Left hindlimb (tissue), 1 donor: ENCODE results near the gene SLC25A21.

Experiments used
- DNase-seq: peaks from one replicate; pipeline ENCODE4 v3.0.0-alpha.2; 2018

Gene SLC25A21

DNA sequence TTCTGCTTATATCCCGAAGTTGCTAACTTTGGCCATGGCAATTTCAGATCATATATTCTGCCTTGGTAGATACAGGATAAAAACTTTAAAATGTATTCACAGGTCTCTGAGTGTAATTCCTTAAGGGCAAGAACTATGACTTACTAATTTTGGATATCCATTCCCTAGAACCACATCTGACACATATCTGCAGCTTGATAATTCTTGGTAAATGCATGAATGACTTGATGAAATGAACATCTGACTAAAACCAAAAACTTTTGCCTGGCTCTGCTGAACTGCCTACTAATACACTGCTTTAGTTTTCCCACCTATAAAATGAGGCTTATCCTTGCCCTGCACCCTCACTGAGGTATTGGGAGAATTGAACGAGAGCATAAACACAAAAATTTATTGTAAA lies 32.2 kb downstream of the SLC25A21 start:
- DNase-seq = no peak

- DNase-seq = no peak
Measured at GRCh38 chr14:37139710-37140109, 32.7 kb downstream of the SLC25A21 start.

DNA sequence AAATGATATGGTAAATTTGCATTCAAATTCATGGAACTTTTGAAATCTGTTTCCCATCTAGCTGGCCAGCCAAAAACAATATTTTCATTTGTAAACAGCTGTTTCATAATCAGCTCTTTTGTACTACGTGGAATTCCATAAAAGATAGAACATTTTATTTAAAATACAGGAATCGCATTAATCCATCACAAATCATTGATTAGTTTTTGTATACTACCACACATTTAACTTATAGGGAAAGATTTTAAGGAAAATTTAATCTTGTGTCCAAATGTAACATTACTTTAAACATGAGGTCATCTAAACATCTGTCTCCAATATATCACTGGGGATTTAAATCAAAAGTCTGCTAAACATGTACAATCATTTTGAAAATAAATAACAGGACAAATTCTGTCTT lies 33.5 kb downstream of the SLC25A21 start:
- no peak for DNase-seq

DNA sequence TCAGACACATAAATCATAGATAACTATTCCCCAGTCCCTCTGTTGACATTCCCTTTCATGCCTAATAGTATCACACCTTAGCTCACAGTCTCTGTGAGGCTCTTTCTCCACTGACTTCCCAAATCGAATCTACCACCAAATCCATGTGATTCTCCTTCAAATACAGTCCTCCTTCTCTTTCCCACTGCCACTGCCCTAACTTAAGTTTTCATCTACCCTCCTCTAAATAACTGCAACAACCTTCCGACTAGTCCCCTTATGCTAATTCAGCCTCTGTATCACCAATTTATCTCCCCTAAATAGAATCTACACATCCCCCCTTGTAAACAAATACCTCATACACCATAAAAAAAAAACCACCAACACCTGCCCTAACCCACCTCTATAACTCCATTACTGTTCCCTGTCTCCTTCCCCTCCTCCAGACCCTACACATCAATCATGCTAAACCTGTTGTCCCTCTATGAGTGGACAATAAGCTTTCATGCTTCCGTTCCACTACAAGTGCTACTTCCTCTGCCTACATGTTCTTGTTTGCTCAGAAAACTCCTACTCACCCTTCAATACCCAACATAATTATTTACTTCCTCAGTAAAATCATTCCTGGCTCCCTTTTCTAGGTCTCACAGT lies 39.0 kb downstream of the SLC25A21 start:
- no peak for DNase-seq

- DNase-seq = no peak
Measured at GRCh38 chr14:37131205-37131604, 41.2 kb downstream of the SLC25A21 start.

GRCh38 chr14:37129047-37129446 lies 43.4 kb downstream of the SLC25A21 start:
- DNase-seq = no peak

DNA sequence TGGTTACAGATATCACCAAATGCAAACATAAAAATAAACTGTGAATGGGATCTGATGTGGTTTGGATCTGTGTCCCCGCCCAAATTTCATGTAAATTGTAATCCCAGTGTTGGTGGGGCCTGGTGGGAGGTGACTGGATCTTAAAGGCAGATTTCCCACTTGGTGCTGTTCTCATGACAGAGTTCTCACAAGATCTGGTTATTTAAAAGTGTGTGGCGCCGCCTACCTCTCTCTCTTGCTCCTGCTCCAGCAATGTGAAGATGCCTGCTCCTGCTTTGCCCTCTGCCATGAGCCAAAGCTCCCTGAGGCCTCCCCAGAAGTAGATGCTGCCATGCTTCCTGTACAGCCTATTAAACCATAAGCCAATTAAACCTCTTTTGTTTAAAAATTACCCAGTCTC lies 47.8 kb downstream of the SLC25A21 start:
- DNase-seq = no peak

DNA sequence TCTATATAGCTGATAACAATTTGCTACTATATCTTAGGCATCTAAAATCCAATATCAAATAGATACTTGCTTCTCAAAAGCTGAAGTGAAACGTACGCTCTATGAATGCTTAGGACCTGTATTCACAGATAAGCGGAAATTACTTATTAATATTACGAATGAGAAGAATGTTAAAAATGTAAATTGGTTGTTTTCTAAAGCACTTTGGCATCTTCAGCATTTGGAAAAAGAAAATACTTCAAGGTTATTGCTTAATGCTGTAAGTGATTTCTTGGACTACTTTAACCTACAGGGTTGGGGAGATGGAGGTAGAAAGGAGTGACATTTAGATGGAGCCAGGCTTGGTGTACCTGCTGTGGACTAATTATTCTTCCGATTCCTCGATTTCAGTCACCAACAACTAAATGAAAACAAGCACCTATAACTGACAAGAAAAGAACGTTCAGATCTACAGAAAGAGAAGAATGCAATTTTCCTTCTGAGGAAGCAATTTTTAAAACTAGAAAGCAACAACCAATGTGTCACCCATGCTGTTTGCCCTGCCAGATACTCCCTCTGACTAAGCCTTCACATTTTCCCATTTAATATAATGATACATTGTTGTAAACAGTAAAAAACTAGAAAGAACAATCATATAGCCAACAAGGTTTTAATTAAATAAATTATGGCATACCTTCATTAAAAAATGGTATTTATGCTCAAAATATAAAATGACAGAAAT lies 49.3 kb downstream of the SLC25A21 start:
- DNase-seq = no peak

DNA sequence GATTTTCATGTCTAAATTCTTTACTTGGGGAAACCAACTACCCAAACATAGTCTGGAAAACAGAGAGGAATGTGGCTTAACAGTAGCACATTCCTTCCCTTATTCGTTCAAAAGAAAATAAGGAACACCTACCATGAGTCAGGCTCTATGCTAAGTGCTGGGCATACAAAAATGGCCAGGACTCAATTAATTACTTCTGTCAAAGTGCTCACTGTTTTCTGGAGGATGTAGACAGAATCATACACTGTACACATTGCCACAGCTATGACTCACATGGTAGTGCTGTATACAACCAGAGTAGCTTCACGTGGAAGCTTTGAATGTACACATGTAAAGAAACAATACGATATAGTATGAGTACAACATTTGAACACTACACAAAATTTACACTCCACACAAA lies 50.1 kb downstream of the SLC25A21 start:
- DNase-seq = no peak

DNA sequence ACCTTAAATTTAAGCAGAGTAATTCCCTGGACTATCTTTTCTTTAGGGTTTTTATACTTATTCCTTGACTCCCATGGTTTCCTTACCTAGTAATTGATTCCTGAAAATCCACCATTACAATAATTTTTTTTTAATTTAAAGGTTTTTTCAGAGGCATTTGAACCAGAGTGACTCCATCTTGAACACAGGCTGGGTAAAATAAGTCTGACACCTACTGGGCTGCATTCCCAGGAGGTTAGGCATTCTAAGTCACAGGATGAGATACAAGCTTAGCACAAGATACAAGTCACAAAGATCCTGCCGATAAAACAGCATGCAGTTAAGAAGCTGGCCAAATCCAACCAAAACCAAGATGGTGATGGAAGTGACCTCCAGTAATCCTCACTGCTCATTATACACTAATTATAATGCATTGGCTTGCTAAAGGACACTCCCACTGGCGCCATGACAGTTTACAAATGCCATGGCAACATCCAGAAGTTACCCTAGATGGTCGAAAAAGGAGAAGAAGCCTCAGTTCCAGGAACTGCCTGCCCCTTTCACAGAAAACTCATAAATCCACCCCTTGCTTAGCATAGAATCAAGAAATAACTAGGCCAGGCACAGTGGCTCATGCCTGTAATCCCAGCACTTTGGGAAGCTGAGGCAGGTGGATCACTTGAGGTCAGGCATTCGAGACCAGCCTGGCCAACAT lies 53.6 kb downstream of the SLC25A21 start:
- DNase-seq = no peak

DNA sequence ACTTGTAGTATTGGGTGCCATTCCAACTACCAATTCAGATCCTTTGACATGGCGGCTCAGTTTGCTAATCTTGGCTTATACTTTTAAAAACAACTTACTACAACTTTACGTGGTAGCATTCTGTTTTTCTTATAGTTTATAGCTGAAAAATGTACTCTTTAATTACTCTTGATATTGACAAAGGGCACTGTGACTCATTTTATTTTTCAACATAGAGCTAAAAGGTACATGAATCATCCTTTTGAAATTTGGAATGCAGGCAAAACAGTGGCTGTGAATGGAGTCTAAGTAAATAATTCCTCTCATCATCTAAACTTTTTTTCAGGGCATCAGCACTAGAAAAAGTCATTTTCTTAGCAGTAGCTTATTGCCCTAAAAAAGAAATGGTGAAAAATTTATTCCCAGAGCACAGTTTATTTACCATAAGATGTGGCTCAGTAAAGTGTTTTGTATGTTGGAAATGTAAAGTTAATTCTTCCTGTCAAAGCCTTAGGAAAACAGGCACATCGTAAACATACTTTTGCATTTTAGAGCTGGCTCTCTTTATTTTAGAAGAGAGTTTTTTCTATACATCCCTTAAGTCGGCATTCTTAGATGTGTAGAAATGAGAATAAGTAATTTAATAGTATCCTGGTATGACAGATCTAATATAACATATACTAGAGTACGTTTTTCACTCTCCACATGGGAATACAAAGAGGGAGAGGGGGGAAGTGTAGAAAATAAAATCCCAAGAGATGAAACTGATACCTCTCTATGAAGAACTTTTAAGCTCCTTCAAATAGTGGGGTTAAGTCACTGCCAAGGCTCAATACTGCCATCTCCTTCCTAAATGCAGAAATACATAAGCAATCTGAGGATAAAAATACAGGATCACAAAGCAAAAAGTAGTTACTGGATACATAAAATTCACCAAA lies 55.2 kb downstream of the SLC25A21 start:
- no peak for DNase-seq

DNA sequence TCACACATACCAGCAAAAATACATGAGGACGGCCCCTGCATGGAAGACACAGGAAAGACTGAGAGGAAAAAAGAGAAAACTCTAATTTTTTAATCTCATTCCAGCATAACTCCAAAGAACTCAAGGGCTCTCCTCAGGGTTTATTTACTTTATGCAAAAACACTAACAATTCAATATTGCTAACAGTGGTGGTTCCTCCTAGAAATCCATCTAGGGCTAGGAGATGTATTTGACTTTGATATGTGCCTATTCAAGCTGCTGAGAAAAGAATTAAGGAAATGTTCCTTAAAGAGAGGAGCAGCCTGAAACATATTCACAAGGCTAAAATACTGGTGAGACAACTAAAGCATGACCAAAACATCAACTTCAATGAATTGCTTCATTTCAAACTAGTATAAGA lies 57.0 kb downstream of the SLC25A21 start:
- no peak for DNase-seq

DNA sequence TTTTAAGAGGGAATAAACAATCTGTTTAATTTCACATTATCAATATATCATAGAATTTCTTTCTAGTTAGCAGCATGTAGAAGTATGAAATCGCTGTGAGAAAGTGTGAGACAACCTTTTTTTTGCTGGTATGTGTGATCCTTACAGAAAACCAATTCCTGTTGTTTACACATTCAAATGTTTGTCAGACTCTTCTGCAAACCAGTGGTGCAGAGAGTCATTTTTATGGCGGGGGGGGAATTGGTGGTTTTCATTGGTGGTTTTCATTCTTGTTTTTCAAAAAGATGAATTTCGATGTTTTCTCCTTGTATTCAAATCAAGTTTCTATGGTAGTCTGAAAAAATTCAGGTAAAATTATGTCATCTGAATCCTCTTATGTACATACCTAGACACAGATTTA lies 57.8 kb downstream of the SLC25A21 start:
- DNase-seq = no peak

DNA sequence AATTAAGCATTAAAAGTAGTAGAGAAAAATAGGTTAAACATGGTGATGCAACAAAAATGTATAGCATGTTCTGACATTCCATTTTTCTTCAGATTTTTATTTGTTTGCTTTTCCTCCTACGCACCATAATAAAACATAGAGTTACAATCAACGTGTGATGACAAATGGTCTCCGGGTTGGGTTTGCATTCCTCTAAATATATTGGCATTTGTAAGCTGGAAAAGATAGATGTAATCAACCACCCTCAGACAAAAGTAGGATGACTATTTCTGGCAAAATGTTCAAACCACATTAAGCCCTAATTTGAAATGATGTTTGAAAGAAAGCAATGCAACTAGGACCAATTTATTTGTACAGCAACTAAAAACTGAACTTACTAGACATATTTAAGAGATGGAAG lies 58.4 kb downstream of the SLC25A21 start:
- no peak for DNase-seq

- no peak for DNase-seq
Measured at GRCh38 chr14:37098132-37098531, 74.3 kb downstream of the SLC25A21 start.

- no peak for DNase-seq
Measured at GRCh38 chr14:37094502-37094901, 77.9 kb downstream of the SLC25A21 start.

DNA sequence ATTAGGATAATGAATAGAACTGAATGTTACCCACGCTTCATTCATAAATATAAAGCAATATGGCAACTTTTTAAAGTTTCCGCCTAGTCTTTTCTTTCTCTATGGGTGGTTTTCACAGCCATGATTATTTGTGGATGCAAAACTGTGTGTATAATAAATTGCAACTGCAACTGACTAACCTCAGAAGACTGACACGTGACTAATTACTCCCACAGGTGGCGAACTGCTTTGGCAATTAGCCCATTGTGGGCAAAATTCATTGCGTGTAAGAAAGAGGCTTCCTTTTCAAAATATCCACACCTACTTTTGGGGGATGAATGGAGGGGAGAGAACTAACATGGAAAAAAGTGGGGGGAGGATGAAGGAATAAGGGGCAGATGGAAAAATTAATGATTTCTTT lies 79.0 kb downstream of the SLC25A21 start:
- no peak for DNase-seq

DNA sequence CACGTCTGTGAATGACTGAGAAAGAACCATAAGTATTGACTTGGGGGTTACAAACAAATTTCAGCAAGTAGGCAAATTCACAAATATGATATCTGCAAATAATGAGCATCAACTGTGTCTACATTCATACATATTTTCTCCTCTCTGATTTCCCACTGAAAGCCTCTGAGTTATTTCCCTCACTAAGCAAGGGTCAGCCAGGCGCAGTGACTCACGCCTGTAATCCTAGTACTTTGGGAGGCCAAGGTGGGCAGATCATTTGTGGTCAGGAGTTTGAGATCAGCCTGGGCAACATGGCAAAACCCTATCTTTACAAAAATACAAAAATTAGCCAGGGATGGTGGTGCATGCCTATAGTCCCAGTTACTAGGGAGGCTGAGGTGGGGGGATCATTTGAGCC lies 80.8 kb downstream of the SLC25A21 start:
- DNase-seq = no peak

GRCh38 chr14:37090026-37090425 lies 82.4 kb downstream of the SLC25A21 start:
- no peak for DNase-seq

DNA sequence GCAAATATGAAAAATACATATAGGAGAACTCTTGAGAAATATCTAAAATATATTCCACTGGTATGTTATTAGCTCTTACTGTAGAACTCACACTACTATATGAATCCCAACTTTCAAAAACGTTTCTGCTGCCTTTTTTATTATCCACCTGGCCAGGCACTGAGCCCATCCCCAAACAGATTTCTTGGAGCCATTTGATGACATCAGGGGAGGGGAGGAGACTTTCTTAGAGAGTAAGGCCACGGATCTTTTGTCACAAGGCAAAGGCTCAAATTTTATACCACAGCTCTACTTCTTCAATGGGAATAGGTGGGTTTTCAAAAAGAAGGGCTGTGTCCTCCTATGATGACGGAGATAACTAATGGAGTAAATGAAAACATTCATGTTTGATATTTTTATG lies 83.0 kb downstream of the SLC25A21 start:
- DNase-seq = no peak

DNA sequence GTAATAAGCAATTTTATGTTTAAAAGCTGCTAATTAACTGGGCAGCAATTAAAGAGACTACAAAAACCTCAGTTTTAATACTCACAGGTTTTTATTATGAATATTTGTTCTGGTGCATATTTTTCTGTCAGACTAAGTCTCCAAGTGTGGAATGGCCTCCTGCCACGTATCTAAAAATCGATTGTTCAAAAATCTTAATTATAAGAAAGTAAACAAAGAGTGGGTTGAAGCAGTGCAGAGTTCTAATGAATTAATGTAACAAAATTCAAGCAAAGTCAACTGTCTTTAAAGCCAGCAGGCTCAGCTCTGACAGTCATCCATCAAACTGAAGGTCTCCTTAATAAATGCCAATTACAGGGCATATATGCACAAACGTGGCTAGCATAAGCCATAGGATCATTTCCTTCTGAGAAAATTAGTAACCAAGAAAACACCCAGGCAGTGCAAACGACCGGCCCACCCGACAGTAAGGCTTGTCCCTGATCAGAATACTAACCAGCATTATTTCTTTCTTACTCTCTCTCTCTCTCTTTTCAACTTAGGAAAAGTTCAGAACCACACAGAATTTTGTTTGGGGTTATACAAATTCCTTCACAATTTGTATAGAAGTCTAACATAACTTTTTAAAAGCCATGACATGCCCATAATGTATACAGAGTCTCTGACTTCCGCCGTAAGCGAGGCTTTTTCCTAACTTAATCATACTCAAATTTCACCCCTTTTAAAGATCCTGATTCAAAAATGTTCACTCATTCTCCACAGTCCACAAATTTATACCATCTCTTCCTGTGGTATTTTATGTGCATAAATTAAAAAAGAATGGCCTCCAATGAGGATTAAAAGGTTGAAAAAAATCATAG lies 83.8 kb downstream of the SLC25A21 start:
- DNase-seq = no peak

- no peak for DNase-seq
Measured at GRCh38 chr14:37087520-37087919, 84.9 kb downstream of the SLC25A21 start.
